PC-9 (cell line): Measurements from ENCODE around the gene HNRNPUL2.

Experiments used
- EZH2 ChIP-seq: fragments of 200-600 bp; sonication (generic); IDR thresholded peaks from 2 replicates; pipeline ENCODE4 v1.8.0; 2017; ENCODE audit warnings: antibody characterized with exemption, low read depth
- TF ChIP-seq, protein P1 (sequence below): fragments of 200-600 bp; sonication (generic); conservative IDR thresholded peaks from 2 replicates; pipeline ENCODE4 v1.6.1; 2017; ENCODE audit warnings: mixed run types, antibody characterized with exemption, mild to moderate bottlenecking, moderate library complexity

DNA sequence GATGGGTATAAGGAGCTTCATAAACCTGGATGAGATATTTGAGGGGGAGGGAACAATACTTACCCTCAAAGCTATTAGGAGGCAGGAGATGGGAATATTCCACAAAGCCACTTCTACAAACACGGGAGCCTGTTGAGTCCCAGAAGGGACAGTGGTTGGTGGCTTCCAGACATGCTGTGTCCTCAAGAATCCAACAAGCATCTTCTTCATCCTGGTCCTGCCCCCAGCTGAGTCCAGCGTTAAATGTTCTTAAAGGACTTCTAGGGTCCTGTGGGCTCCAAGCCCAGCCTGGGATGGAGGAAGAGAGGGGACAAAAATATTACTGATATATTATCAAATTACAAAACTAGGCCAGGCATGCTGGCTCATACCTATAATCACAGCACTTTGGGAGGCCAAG lies 59.8 kb downstream of the HNRNPUL2 start:
- TF ChIP-seq, protein P1, sequence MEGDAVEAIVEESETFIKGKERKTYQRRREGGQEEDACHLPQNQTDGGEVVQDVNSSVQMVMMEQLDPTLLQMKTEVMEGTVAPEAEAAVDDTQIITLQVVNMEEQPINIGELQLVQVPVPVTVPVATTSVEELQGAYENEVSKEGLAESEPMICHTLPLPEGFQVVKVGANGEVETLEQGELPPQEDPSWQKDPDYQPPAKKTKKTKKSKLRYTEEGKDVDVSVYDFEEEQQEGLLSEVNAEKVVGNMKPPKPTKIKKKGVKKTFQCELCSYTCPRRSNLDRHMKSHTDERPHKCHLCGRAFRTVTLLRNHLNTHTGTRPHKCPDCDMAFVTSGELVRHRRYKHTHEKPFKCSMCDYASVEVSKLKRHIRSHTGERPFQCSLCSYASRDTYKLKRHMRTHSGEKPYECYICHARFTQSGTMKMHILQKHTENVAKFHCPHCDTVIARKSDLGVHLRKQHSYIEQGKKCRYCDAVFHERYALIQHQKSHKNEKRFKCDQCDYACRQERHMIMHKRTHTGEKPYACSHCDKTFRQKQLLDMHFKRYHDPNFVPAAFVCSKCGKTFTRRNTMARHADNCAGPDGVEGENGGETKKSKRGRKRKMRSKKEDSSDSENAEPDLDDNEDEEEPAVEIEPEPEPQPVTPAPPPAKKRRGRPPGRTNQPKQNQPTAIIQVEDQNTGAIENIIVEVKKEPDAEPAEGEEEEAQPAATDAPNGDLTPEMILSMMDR = no peak
- no peak for TF ChIP-seq EZH2
